ENCODE data around the gene TMEM120A.

DNA sequence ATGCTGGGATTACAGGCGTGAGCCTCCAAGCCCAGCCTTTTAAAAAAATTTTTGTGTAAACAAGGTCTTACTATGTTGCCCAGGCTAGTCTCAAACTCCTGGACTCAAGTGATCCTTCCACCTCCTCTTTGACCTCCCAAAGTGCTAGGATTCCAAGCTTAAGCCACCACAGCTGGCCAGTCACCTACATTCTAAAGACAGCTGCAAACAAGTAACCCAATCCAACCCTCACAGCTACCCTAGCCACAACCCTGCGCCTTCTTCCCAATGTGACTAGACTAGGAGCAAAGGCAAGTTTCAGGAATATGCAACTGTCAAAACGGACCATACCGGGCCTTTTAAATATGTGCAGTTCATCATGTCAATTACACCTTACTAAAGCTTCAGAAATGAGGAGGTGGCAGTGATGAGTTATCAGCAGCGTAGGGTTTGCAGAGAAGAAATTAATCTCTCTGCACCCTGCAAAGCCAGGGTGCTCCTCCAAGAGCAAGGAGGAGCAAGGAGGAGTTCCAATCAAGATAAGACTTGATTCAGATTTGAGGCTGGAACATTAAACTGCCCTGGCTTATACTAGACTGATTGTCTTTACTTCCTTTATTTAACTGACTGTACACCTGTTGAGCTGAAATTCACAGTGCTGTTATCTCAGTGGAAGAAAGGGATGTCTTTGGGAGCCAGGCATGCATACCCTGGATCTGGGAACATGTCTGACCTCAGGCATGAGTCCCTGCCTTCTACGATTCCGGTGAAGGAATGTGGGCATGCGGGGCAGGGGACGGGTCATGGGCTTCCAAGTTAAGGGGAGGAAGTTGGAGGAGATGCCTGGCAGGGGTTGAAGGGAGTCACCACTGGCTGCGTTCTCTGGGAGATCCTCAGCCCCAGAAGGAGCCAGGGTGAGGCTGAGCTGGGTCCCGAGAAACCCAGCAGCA, 15.5 kb upstream of the TMEM120A start:
- no peak for TF ChIP-seq POLR2A (IDR thresholded peaks at IDR 0.05; ENCODE audit: extremely low read depth, insufficient read length)
- TF ChIP-seq, protein P1, sequence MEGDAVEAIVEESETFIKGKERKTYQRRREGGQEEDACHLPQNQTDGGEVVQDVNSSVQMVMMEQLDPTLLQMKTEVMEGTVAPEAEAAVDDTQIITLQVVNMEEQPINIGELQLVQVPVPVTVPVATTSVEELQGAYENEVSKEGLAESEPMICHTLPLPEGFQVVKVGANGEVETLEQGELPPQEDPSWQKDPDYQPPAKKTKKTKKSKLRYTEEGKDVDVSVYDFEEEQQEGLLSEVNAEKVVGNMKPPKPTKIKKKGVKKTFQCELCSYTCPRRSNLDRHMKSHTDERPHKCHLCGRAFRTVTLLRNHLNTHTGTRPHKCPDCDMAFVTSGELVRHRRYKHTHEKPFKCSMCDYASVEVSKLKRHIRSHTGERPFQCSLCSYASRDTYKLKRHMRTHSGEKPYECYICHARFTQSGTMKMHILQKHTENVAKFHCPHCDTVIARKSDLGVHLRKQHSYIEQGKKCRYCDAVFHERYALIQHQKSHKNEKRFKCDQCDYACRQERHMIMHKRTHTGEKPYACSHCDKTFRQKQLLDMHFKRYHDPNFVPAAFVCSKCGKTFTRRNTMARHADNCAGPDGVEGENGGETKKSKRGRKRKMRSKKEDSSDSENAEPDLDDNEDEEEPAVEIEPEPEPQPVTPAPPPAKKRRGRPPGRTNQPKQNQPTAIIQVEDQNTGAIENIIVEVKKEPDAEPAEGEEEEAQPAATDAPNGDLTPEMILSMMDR (IDR thresholded peaks at IDR 0.05; ENCODE audit: low read depth, low read length) = no peak
- TF ChIP-seq, protein P2, sequence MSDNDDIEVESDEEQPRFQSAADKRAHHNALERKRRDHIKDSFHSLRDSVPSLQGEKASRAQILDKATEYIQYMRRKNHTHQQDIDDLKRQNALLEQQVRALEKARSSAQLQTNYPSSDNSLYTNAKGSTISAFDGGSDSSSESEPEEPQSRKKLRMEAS (IDR thresholded peaks at IDR 0.05; ENCODE audit: low read depth, low read length) = no peak
- no peak for TF ChIP-seq MYC (IDR thresholded peaks at IDR 0.05; ENCODE audit: low read depth, low read length)
